Osteocyte (in vitro differentiated cells): ENCODE results near the gene MYO16. TPM values are rescaled to one million over a fixed set of nuclear protein-coding genes. Genes with fewer than 3 reads are reported as not detected.

ENCODE experiments used
- DNase-seq: peaks from one replicate; pipeline ENCODE4 v3.0.0; 2021; ENCODE audit warnings: mixed read lengths; ENCODE audit not compliant: unreplicated experiment; ENCODE audit errors: extremely low spot score
- H3K27ac Mint-ChIP-seq: one replicate; pipeline ENCODE4 v1.8.0; 2021; ENCODE audit warnings: mild to moderate bottlenecking, mixed read lengths; ENCODE audit not compliant: unreplicated experiment
- H3K27me3 Mint-ChIP-seq: one replicate; pipeline ENCODE4 v1.8.0; 2021; ENCODE audit warnings: mixed read lengths; ENCODE audit not compliant: unreplicated experiment
- H3K36me3 Mint-ChIP-seq: one replicate; pipeline ENCODE4 v1.8.0; 2021; ENCODE audit warnings: mixed read lengths; ENCODE audit not compliant: unreplicated experiment
- H3K4me1 Mint-ChIP-seq: one replicate; pipeline ENCODE4 v1.8.0; 2021; ENCODE audit warnings: mixed read lengths; ENCODE audit not compliant: unreplicated experiment
- H3K4me3 Mint-ChIP-seq: one replicate; pipeline ENCODE4 v1.8.0; 2021; ENCODE audit warnings: mild to moderate bottlenecking, moderate library complexity, mixed read lengths; ENCODE audit not compliant: unreplicated experiment
- H3K9me3 Mint-ChIP-seq: one replicate; pipeline ENCODE4 v1.8.0; 2021; ENCODE audit warnings: mixed read lengths; ENCODE audit not compliant: unreplicated experiment
- CTCF ChIP-seq: fragments of 200-600 bp; sonication (generic); IDR thresholded peaks from 2 replicates; pipeline ENCODE4 v1.5.0; 2021; ENCODE audit warnings: antibody characterized with exemption, mild to moderate bottlenecking, moderate library complexity
- total RNA-seq: library from RNA; stranded (reverse); gene quantifications from 2 replicates; pipeline ENCODE4 v1.2.1, GENCODE V29; 2021

Gene MYO16
- total RNA-seq, 1 donor from 2014 or later: 0.13 TPM

DNA sequence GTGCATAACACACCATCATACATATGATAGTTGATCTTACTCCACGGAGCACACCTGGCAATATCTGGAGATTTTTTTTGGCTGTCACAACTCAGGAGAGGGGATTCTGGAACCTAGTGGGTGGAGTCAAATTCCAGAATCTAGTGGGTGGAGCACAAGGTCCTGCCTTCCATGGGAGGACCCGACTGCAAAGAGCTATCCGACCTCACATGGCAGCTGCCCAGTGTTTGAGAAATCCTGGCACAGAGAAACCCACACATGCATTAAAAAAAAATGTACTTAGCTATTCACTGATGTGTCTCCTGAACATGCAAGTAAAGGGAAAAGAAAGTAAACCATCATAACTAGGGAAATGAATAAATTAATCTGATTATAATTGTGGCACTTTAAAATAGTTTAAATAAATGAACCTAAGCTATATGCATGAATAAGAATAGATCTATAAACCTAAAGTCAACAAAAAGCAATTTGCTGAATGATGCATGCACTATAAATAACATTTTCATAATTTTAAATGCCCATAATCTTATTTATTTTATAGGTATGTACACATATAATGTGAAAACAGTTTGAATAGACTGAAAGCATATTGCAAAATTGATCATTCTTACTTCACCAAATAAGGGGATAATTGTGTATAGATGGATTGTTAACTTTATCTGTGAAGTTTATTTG, 300.3 kb downstream of the MYO16 start:
- H3K27ac Mint-ChIP-seq: no peak overlapping the region
- H3K4me1 Mint-ChIP-seq: peaks cover 3% of the 10 kb centered on the region
- no peak for DNase-seq
- no peaks in the 10 kb centered on the region for H3K9me3 Mint-ChIP-seq
- H3K36me3 Mint-ChIP-seq: no peaks in the 10 kb centered on the region
- H3K4me3 Mint-ChIP-seq: no peak overlapping the region
- TF ChIP-seq CTCF: no peak
- H3K27me3 Mint-ChIP-seq: peaks cover 53% of the 10 kb centered on the region

GRCh38 chr13:108932196-108932595, 302.8 kb downstream of the MYO16 start:
- Mint-ChIP-seq H3K27ac (no peak overlapping the region), H3K4me1 (no peaks in the 10 kb centered on the region)
- DNase-seq: no peak

GRCh38 chr13:108933061-108933460, 303.6 kb downstream of the MYO16 start:
- TF ChIP-seq CTCF: no peak
- Mint-ChIP-seq H3K4me3 (no peak overlapping the region), H3K9me3 (peaks cover 14% of the 10 kb centered on the region), H3K27me3 (peaks cover 73% of the 10 kb centered on the region), H3K4me1 (no peaks in the 10 kb centered on the region), H3K36me3 (no peaks in the 10 kb centered on the region), H3K27ac (no peak overlapping the region)
- no peak for DNase-seq

More at GRCh38 chr13:108932196-108932595, 302.8 kb downstream of the MYO16 start:
- no peak overlapping the region for H3K4me3 Mint-ChIP-seq
- no peak for TF ChIP-seq CTCF
- H3K9me3 Mint-ChIP-seq: peaks cover 7% of the 10 kb centered on the region
- H3K36me3 Mint-ChIP-seq: no peaks in the 10 kb centered on the region
- H3K27me3 Mint-ChIP-seq: peaks cover 72% of the 10 kb centered on the region

DNA sequence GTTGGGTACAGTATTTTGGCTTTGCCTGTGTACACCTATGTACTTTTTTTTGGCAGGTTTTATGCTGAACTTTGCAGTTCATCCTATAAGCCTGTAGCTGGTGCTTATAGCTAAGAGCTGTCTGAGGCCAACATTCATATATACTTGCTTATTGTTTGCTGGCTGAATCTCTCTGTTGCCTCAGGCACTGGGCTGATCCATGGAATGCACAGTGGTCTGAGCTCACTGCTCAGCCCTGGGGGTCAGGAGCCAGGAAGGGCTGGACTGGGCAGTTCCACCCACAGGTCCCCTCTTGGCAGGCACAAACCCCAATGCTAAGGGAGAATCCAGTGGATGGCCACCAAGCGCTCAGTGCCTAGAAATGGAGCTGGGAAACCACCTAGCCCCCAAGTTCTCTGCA, 308.7 kb downstream of the MYO16 start:
- no peak for DNase-seq
- no peak overlapping the region for H3K27ac Mint-ChIP-seq
- peaks cover 14% of the 10 kb centered on the region for H3K9me3 Mint-ChIP-seq
- H3K4me1 Mint-ChIP-seq: no peaks in the 10 kb centered on the region
- H3K4me3 Mint-ChIP-seq: no peak overlapping the region
- no peaks in the 10 kb centered on the region for H3K36me3 Mint-ChIP-seq
- TF ChIP-seq CTCF: no peak
- peaks cover 35% of the 10 kb centered on the region for H3K27me3 Mint-ChIP-seq

- Mint-ChIP-seq H3K4me3 (no peak overlapping the region), H3K27ac (no peak overlapping the region), H3K9me3 (peaks cover 14% of the 10 kb centered on the region), H3K27me3 (peaks cover 21% of the 10 kb centered on the region), H3K4me1 (no peaks in the 10 kb centered on the region), H3K36me3 (no peaks in the 10 kb centered on the region)
- DNase-seq: no peak
- no peak for TF ChIP-seq CTCF
These were observed 310.7 kb downstream of the MYO16 start for GRCh38 chr13:108940121-108940520.
